NCI-H446 treated with DMSO at 0.1 percent for 48 hours (cell line): ENCODE measurements around the gene SLC25A21.

Source experiments
- DNase-seq: peaks from one replicate; lab custom pipeline; 2025; lab: John Stamatoyannopoulos, UW

SLC25A21 gene

DNA sequence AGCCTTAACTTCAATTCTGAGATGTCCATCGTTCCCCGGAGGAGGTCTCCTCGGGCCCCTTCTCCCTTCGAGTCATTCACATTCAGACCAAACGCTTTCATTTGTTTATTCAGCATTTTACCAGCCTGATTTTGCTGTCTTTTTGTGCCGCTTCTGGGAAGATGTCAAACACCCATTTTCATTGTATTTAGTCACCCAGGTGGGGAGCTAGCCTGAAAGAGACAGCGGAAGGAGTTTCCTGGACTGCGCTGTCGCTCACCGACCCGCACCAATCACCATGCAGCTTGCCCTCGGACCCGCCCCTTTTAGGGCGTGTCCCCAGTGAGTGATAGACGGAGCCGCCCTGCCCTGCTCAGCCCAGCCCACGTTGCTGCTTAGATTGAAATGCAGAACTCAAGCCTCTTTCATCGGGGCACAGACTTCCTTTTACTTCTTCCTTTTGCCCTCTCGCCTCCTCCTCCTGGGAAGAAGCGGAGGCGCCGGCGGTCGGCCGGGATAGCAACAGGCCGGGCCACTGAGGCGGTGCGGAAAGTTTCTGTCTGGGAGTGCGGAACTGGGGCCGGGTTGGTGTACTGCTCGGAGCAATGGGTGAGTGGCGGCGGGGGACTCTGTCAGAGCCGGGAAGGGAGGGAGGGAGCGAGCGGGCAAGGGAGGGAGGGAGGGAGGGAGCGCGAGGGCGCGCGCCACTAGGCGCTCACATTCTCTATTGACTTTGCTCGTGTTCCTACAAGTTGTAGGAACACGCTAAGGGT, 510.7 kb downstream of the SLC25A21 start, which contains the start of gene PAX9:
Gene PAX9 (plus strand): TSS at position 355 of the 752 bp plus-strand sequence. CDS start 230 bp downstream, at position 585.
- peak; percentile 78 for DNase-seq

DNA sequence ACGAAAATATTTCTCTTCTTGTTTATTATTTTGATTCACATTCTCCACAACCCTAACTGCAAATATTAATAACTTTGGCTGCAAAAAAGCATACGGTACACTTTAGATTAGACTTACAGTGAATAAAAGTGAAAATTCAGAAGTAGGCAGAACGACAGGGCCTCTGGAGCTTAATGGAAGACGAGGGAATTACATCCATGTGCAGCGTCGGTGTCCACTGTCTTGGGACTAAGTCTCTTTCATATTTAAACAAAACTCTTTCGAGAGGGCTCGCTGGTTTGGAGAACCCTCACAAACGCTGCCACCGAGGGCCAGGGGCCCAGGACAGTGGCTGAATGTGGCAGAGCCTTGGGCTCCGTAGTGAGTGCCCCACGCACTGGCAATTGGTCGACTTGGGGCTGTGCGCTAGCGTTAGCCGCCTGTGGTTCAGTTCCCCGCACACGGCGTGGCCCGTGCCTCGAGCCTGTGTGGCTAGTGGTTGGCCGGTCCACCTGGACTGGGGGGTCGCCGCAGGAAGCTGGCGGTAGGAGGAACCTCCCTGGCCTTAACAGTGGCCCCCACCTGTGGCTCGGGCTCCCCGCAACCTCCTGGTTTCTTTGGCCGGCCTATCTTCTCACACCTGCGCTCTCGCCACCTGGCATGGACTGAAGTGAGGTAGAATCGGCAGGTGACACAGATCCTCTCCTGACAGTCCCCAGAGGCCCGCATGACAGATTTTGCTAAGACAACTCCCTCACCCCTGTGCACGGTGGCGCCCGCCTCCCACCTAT, 511.5 kb downstream of the SLC25A21 start:
- no peak for DNase-seq

DNA sequence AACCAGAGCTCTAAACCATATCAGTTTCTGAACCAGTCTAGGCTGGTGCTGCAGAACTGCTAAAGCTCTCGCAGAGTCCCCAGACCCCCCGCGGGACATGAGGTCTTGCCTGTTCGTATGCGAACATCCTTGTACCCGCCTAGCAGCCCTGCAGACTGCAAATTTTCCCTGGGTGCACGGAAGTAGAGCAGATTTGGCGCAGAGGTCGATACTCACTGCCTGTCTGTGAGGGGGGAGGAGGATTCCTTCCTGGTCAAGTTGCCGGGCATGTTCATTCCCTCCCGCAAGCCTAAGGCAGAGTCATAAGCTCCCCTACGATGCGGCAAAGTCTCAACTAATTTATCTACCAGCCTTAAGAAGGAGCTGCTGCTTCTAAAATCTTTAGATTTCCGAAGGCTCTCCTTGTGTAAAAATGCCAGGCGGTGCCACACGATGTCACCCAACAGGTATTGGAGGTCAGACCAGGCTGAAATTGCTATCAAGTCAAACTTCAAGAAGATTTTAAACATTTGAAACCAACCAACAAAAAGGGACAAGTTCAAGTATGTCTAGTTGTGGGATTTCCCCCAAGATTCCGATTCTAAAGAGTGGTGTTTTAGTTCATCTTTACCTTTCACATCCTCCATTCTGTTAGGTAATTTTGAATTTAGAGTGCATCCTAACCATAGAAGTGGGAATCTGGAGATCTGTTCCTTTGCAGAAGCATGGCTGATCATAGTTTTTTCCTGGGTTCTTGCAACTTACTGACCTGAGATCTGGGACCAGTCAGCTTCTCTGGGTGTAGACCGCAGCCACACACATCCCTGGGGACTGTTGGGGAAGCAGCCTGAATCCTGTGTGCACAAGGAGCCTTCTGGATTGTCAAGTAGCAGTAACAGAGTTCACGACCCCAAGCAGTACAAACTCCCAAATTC, 512.3 kb downstream of the SLC25A21 start:
- no peak for DNase-seq

DNA sequence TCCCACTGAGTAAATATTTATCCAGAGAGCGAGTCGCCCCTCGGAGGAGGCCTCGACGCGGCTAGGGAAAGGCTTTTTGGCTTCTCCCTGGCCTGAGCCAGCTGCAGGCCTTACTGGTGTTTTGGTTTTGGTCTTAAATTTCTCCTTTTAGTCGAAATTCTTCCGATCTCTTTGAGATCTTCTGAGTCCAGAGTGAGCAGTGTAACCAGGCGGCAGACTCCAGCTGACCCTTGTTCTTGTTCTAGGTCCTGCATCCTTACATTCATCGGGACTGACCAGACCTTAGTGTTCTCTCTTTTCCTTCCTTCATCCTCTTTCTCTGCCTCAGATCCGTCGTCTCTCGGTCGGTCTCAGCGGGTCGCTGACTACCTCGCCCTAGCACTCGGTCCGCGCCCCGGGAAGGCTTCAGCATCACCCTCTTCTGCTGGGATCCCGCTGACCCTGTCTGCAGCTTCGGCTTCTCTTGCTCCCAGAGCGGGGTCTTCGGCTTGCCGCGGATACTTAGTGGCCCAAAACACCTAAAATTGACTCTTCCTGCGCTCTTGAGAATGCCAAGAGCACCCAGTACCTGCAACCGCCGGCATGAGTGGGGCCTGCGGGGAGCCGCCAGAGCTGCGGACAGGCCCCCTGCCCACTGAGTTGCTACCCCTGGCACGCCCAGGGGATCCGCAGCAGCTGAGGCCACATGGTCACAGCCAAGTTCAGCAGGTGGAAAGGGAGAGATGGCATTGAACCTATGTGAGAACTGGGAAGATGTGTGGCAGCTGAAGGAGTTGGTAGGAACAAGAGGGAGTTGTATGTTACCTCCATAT, 513.2 kb downstream of the SLC25A21 start:
- DNase-seq = no peak

DNA sequence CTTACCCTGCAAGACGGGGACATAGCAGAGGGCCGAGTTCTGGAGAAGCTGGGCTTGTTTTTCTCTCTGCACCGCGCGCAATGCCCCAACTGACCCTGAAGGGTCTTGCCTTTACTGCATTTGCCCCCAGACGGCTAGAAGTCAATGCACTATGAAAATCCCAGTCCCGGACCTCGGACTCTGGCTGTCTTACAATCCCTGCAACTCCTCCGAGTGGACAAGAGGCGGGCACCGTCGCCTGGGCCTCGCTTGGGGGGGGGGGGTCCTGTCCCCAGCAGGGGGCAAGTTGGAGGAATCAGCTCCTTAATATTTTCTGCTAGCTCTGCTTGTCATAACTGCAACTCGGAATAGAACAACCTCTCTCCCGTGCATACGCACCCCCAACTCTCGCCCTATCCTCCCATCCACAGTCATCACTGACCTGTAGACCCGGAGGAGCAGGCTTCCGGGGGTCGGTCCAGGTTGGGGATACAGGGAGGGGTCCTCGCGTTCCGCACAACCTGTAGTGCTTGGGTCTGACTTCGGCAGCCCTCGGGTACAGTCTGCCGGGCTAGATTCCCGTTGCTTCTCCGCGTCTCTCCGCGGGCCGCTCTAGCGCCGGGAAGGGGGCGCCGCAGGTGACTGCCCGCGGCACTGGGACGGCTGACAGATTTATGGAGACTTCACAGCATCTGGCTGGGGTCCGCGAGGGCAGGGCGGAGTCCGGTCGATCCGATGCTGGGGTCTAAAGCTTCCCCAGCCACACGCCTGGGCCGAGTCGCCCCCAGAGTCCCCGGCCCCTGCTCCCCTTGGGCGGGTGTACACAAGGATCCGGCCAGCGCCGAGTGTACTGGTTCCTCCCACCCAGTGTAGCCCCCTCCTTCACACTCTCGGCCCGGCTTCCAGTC, 514.0 kb downstream of the SLC25A21 start:
- no peak for DNase-seq

DNA sequence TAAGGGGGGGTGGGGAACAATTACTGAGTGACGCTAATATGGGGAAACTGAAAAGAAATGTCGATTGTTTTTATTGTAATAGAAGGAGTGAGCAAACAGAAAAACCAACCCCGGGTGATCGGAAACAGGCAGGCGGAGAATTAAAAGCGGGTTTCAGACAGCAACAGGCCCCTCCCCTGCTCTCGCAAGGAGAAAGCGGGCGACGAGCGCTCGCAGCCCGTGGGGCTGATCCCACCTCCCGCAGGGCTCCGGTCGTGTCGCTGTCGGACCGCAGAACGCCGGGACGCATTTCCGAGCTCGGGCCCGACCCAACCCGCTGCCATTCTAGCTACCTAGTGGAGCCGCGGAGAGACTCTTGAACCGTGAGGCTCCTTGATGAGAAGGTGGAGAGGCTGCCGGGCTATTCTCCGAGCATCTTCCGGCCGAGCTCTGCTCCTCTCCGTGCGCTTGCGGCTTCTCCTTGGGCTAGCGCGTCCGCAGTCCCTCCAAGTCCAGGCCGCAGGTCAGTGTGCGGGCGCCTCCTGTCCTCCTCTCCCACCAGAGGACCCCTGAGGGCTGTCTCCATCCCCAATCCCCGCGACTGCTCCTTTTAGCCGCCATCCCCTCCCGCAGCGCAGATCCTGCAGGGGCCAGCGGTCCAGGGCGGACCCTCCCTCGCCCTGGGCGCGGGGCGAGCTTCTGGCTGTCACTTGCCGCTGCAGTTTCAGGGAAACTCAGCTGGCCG, 514.8 kb downstream of the SLC25A21 start:
- DNase-seq = no peak

DNA sequence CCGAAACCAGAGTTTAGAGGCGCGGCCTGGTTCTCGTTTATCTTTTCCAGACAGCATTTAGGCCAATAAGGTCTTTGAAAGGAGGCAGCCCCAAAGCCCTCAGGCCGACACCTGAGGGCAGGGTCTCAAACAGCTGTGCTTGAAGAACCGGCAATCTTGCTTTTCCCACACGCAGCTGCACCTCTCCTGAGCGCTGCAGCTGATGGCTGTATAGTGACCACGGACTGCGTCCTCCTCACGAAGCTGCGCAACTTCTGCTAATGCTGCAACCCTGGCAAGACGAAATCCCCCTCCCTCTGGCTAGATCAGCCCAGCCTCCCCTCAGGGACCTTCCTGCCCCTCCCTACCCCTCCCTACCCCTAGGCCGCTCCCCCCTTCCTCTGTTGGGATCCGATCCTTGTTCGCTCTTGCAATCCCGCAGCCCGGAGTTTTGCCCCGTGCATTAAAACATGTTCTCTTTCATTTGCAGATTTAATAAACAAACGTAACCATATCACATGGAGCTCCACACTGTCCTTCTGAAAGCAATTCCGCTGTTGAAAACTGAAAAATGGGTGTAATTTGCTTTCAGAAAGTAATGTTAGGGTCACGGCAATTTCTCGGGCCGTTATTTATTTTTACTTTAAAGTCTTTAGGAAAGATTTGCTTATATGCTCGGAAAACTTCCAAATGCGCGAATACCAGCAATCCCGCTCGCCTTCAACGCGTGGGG, 515.6 kb downstream of the SLC25A21 start:
- no peak for DNase-seq

DNA sequence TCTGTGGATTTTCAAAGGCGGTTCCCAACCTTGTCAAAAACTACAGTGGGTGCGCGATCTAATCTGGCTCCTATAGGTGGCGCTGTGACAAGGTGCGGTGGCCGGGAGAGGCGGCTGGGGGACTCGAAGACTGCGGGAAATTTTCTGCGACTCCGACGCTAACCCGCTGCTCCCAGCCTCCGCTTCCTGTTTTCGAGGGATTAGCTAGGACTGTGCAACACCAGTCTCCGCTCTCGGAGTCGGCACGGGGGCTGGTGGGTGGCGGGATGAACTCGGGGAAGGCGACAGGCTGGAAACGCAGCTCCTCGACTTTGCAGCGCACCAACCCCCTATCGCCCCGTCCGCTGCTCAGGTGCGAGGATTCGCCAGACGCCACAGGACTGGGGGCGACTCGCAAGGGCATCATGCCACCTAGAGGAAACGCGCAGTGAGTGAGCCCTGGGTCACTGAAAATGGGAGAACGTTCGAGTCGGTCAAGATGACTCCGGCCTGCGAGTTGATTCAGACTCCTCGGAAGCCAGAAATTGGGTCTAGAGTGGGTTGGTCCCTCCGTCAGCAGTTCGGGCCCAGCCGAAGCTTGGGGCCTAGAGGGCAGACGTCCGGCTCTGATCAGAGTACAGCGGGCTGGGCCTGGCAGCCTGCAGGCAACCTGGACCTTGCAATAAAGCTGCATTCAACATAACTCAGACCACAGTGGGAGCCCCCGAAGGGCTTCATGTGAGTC, 516.3 kb downstream of the SLC25A21 start:
- DNase-seq = no peak

DNA sequence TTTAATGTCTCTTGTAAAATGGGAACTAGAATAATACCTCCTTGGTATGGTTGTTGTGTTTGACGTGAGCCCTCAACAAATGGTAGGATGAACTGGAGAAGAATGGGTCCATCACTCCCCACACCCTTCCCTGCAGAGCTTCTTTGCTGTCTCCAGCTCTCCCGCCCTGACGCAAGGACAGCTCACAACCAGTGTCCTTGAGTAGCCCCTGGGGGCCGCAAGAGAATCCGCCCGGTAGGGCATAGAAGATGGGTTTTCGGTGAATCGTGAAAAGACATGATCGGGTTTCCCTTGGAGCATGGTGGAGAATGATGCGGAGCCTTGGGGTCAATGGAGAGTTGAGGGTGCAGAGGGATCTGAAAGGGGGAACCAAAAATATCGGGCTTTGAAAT, 516.8 kb downstream of the SLC25A21 start:
- no peak for DNase-seq

DNA sequence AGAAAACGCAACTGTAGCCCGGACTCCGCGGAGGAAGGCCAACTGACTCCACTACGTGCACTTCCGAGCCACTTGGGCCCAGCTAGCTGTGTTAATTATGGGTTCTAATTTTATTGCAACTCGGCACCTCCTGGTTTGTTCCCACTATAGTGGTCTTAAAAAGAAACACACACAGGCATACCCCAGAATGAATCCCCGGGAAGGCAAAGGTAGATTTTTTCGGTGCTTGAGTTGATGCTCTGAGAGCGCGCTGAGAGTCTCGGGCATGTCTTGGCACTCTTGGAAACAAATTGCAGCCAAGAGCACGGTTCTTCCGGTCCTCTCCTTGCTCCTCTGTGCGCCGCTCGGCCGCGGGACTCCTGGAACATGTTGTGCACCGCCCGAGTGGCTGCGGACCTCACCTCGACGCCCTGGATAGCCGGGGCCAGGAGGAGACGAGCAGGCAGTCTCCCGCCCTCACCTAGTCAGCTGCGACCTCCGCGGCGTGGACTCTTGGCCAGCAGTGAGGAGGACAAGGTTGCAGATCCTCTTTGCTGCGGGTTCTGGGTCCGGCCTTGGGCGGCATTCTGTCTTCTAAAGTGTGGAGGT, 517.5 kb downstream of the SLC25A21 start:
- DNase-seq = no peak

DNA sequence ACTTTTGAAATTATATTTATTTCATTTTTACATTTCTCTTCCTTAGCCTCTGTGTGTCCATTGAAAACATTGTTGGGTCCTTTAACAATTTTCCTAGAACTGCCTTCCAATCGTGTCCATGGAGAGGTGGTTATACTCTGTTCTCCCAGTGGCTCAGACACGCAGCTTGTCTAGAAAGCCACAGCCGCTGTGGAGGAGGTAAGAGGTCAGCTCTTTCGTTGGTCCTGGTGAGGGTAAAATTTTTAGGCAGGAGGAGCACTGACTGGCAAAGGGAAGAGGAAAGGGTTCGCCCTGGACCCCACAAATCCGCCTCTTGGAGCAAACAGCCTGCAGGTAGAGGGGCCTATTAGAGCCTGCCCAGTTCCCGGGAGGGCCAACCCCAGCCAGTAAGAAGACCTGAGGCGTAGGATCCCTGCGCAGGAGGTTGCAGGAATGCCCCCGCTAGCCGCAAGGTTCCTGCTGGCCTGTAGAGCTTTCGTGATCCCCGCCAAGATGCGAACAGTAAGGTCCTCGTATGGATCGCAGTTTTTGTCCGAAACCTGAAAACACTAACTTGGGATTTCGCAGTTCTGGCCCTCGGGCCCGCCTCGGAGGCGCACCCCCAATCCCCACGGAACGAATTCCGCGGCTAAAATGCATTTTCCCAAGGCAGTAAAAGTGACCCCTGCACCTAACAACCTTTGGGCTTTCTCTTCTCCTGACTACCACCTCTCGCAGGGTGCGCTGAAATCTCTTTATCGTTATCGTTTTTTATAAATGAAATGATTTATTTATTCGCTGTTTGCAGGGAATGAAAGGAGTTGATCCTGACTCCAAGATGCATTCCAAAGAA, 518.2 kb downstream of the SLC25A21 start:
- DNase-seq = no peak

DNA sequence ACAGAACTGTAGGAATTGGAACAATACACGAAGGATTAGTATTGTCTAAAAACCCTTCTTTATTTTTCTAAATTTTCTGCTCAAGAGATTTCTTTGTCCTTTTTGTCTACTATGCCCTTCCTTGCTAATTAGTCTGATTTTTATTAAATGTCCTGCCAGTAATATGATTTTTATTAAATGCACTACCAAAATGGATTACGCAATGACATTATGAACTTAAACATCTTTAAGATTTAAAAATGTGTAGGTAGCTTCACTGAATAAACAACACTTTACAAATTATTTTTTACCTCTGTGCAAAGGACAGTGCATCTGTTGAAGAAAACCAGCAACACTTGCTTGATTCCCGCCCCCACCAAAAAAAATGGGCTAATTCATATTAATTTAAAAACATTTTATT, 519.0 kb downstream of the SLC25A21 start:
- no peak for DNase-seq

DNA sequence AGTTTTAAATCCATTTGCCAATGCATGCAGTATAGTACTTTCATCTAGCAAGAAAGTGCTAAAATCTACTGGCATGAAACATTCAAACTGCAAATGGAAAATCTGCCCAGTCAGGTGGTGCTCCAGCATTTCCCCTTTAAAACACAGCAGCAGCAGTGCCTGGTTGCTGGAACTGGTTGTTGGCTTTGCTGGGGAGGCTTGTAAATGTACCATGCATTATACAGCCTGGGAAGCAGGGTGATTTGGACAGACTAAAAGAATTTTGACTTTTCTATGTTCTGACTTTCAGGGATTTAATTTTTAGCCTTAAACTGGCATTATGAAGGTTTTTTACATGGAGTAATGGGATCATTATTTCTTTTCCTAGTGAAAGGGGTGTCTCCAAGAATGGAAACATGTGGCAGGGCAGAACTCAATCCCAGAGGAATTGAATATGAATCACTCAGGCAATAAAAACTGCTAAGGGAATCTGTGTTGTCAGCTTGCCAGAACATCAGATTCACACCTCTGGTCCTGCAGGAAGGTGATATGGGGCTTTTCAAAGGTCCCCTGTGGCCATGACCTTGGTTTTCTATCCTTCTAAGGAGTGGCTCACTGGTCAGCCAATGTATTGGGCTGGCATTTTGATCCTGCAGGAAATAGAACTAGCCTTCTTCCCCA, 519.7 kb downstream of the SLC25A21 start:
- DNase-seq = no peak

DNA sequence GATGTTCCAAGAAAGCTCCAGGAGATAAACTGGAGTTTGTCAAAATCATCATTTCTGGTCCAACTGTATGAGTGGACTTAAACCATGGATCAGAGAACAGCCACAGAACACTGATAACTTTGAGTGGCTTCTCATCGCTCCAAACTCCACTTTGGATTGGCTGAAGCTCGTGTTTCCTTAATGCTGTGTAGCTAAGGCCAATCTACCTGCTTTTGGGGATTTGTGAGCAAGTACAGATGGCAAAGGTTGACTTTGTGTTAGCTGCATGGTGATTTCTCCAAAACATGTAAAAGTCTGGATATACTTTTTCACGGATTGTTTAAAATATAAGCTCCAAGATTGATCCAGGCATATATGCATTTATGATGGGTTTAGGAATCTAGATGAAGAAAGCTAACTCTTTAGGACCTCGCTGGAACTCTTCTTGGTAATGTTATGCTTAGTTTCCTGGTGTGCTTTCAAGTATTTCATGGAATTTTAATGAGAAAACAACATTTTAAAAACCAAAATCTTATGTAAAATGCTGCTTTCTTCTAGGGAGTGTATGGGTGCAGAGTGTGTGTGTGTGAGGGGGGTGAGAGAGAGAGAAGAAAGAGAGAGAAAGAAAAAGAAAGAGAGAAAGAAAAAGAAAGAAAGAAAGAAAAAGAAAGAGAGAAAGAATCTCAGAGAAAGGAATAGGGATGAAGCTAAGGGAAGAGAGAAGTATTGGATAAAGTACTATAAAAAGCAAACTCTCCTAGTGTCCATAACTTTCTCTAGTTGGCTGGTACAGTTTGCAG, 522.3 kb downstream of the SLC25A21 start:
- no peak for DNase-seq

DNA sequence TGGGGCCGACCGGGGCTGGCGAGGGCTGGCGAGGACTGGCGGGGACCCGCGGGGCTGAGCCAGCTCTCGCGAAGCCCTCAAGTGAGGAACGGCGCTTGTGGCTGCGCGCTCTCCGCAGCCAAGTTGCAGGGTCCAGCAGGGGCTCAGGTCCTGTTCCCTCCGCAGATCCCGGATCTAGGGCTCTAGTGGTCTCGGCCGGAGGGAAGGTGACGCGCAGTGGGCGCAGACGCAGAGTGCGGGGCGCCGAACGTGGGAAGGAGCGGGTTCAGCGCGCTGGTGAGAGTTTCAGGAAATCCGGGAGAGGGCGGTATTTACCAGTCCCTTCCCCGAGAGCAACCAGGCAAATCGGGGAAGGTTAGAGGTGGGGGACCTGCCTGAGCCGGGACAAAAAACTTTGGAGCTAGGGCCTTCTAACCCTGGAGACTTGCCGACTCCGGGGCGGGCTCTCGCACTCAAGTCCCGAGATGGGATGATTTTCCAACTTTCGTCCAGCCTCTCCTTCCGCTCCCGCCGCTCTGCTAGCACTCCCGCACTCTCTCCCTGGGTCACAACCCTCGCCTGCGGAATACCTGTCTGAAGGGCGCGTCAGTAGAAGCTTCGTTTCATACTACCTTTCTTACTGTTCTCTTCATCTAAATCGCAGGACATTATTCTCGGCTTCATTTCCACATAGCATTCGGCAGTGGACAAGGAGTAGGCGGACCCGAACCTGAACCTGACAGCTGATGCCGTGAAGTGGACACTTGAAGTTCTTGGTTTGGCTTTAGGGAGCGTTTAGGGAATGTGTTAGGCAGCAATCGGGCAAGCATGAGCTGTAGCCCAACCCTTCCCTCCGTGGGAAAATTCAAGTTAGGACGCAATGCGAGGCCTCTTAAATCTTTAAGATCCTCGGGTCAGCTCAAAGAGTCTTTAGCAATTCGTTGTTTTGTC, 524.3 kb downstream of the SLC25A21 start:
- peak; percentile 38 for DNase-seq
